ENCODE data around the gene RHOD. TPM values are rescaled to one million over a fixed set of nuclear protein-coding genes. Genes with fewer than 3 reads are reported as not detected.

The RHOD gene
- total RNA-seq, 4 donors from 2014 or later: 74.6 to 109 (median 87.8) TPM

DNA sequence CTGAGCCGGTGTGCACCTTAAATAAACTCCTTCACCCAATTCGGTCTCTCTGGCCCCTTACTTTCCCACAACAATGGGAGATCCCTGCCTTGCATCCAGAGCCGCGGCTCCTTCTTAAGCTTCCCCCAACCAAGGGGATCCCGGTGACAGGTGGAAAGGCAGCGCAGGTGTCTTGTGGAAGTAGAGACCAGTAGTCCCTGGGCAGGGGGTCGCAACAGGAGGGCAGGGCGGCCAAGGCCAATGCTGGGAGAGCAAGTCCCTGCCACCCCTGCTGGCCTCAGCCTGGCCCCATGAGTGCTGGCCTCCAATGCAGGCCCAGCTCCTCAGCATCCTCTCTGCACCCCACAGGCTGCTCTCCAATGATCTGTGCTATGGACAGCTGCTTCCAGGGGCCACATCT lies 41.6 kb upstream of the RHOD start:
- WGBS, 2 donors: 89 to 92% methylated on average over 8 of the region's 8 CpGs
- DNase-seq (ENCODE audit: low spot score in 2 of 2): no peak
- TF ChIP-seq CTCF (IDR thresholded peaks at IDR 0.05) (no peak), POLR2A (IDR thresholded peaks at IDR 0.05) (no peak)
- no peak overlapping the region for H3K4me3 ChIP-seq (ENCODE audit: low read depth, poor library complexity, severe bottlenecking)
- intact Hi-C loops (cut with DNase I; ENCODE audit: low total_unique reads): no loop called here

GRCh38 chr11:67016550-67016949 lies 40.1 kb upstream of the RHOD start:
- WGBS, 2 donors: 84 to 85% methylated on average over 5 of the region's 5 CpGs
- intact Hi-C loops (cut with DNase I; ENCODE audit: low total_unique reads): no loop called here
- TF ChIP-seq POLR2A (IDR thresholded peaks at IDR 0.05) (no peak), CTCF (IDR thresholded peaks at IDR 0.05) (no peak)

GRCh38 chr11:67020949-67021348 lies 35.7 kb upstream of the RHOD start:
- no peak for DNase-seq (ENCODE audit: low spot score in 2 of 2)
- TF ChIP-seq POLR2A (IDR thresholded peaks at IDR 0.05): no peak
- TF ChIP-seq CTCF (IDR thresholded peaks at IDR 0.05): no peak
- 95 to 96% methylated on average over 6 of the region's 6 CpGs for WGBS, 2 donors
- no peak overlapping the region for H3K4me3 ChIP-seq (ENCODE audit: low read depth, poor library complexity, severe bottlenecking)
- intact Hi-C loops (cut with DNase I; ENCODE audit: low total_unique reads): no loop called here

More at GRCh38 chr11:67016550-67016949, 40.1 kb upstream of the RHOD start:
- H3K4me3 ChIP-seq (ENCODE audit: low read depth, poor library complexity, severe bottlenecking): no peak overlapping the region
- no peak for DNase-seq (ENCODE audit: low spot score in 2 of 2)

GRCh38 chr11:67022341-67022933 lies 34.2 kb upstream of the RHOD start:
- intact Hi-C loops (cut with DNase I; ENCODE audit: low total_unique reads): no loop called here
- no peak overlapping the region for H3K4me3 ChIP-seq (ENCODE audit: low read depth, poor library complexity, severe bottlenecking)
- no peak for TF ChIP-seq CTCF (IDR thresholded peaks at IDR 0.05)
- no peak for TF ChIP-seq POLR2A (IDR thresholded peaks at IDR 0.05)
- 14 to 18% methylated on average over 20 of the region's 20 CpGs for WGBS, 2 donors
- peak in 1 of 2 donors; percentile 88 for DNase-seq (ENCODE audit: low spot score in 2 of 2)

GRCh38 chr11:67022961-67023956 lies 33.4 kb upstream of the RHOD start, which contains the start of gene SYT12:
Gene SYT12 (plus strand): TSS chr11:67023134. CDS start chr11:67030145, 7,011 bp downstream.
- intact Hi-C loops (cut with DNase I; ENCODE audit: low total_unique reads): no loop called here
- TF ChIP-seq POLR2A (IDR thresholded peaks at IDR 0.05) (no peak), CTCF (IDR thresholded peaks at IDR 0.05) (no peak)
- 0% methylated on average over 28 to 46 of the region's 118 CpGs for WGBS, 2 donors
- H3K4me3 ChIP-seq (ENCODE audit: low read depth, poor library complexity, severe bottlenecking): no peak within 1 kb of the TSS
- no peak for DNase-seq (ENCODE audit: low spot score in 2 of 2)
